Right lobe of liver (tissue), 4 donors: ENCODE data around the gene MNAT1.

Source experiments
- POLR2A ChIP-seq: fragments of 450-650 bp; IDR thresholded peaks from one replicate; pipeline ENCODE4 v1.6.1; 2017; ENCODE audit warnings: antibody characterized with exemption, mild to moderate bottlenecking
- TF ChIP-seq, protein P1 (sequence below), 4 donors: fragments of 200-600 bp in 3 of 4; fragments of 450-650 bp in 1 of 4; IDR thresholded peaks; one replicate each; pipeline versions ENCODE4 v1.5.1 to v1.8.0; 2016 to 2022; ENCODE audit warnings: antibody characterized with exemption in 4 of 4, mild to moderate bottlenecking in 2 of 4
- donor health status: DM: no; HTN: no; CAD: no.
- donor health status: DM: no; HTN: no; CAD: no.
- donor health status: DM: no; HTN: yes; CAD: no.

DNA sequence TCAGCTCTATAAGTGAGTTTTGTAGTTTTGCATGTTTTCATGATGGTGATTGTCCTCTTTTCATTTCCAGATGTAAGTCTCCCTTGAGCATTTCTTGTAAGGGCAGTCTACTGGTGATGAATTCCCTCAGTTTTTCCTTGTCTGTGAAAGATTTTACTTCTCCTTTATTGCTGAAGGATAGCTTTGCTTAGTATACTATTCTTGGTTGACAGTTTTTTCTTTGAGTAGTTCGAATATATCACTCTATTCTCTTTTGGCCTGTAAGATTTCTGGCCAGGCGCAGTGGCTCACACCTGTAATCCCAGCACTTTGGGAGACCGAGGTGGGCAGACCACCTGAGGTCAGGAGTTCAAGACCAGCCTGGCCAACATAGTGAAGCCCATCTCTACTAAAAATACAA lies 34.0 kb upstream of the MNAT1 start:
- TF ChIP-seq, protein P1, sequence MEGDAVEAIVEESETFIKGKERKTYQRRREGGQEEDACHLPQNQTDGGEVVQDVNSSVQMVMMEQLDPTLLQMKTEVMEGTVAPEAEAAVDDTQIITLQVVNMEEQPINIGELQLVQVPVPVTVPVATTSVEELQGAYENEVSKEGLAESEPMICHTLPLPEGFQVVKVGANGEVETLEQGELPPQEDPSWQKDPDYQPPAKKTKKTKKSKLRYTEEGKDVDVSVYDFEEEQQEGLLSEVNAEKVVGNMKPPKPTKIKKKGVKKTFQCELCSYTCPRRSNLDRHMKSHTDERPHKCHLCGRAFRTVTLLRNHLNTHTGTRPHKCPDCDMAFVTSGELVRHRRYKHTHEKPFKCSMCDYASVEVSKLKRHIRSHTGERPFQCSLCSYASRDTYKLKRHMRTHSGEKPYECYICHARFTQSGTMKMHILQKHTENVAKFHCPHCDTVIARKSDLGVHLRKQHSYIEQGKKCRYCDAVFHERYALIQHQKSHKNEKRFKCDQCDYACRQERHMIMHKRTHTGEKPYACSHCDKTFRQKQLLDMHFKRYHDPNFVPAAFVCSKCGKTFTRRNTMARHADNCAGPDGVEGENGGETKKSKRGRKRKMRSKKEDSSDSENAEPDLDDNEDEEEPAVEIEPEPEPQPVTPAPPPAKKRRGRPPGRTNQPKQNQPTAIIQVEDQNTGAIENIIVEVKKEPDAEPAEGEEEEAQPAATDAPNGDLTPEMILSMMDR (IDR thresholded peaks at IDR 0.05), result no peak
- no peak for TF ChIP-seq POLR2A
